ENCODE data around the gene AMER2.

- TF ChIP-seq, protein P1, sequence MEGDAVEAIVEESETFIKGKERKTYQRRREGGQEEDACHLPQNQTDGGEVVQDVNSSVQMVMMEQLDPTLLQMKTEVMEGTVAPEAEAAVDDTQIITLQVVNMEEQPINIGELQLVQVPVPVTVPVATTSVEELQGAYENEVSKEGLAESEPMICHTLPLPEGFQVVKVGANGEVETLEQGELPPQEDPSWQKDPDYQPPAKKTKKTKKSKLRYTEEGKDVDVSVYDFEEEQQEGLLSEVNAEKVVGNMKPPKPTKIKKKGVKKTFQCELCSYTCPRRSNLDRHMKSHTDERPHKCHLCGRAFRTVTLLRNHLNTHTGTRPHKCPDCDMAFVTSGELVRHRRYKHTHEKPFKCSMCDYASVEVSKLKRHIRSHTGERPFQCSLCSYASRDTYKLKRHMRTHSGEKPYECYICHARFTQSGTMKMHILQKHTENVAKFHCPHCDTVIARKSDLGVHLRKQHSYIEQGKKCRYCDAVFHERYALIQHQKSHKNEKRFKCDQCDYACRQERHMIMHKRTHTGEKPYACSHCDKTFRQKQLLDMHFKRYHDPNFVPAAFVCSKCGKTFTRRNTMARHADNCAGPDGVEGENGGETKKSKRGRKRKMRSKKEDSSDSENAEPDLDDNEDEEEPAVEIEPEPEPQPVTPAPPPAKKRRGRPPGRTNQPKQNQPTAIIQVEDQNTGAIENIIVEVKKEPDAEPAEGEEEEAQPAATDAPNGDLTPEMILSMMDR (IDR thresholded peaks at IDR 0.05), result no peak
- TF ChIP-seq POLR2A (IDR thresholded peaks at IDR 0.05), result no peak
Observed at GRCh38 chr13:25151626-25152195, 20.4 kb downstream of the AMER2 start.
